GM13977 (cell line): ENCODE measurements around the gene MSI2.

Experiments
- DNase-seq: peaks from one replicate; pipeline ENCODE4 v3.0.0; 2012; ENCODE audit warnings: low spot score
- in situ Hi-C: fragments of 300-500 bp; cut with MboI; formaldehyde crosslinking; loops from one replicate; pipeline ENCODE4 v1.12.0; 2022; ENCODE audit warnings: low sequenced_read_pairs, low pct_unique_long_range_greater_than_20kb, mixed read lengths, inconsistent platforms; ENCODE audit not compliant: unreplicated experiment
- TF ChIP-seq, protein P1 (sequence below): IDR thresholded peaks from 2 replicates; pipeline ENCODE4 v1.5.1; 2012; ENCODE audit warnings: mild to moderate bottlenecking, control low read depth; ENCODE audit not compliant: insufficient read depth; ENCODE audit errors: extremely low read depth, missing control alignments

Gene MSI2

DNA sequence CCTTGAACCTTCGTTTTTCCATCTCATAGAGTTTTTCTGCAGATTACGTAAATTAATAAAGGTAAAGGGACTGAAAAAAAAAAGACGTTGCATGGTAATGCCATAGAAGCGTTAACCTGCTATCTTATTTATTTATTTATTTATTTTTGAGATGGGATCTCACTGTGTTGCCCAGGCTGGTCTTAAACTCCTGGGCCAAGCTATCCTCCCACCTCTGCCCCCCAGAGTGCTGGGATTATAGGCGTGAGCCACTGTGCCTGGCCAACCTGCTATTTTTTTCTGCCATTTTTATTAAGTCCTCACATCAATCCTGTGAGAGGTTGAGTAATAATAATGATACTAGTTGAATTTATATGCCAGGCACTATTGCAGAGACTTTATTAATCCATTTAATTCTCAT is 7.9 kb downstream of the MSI2 start:
- in situ Hi-C loops: no loop called here
- TF ChIP-seq, protein P1, sequence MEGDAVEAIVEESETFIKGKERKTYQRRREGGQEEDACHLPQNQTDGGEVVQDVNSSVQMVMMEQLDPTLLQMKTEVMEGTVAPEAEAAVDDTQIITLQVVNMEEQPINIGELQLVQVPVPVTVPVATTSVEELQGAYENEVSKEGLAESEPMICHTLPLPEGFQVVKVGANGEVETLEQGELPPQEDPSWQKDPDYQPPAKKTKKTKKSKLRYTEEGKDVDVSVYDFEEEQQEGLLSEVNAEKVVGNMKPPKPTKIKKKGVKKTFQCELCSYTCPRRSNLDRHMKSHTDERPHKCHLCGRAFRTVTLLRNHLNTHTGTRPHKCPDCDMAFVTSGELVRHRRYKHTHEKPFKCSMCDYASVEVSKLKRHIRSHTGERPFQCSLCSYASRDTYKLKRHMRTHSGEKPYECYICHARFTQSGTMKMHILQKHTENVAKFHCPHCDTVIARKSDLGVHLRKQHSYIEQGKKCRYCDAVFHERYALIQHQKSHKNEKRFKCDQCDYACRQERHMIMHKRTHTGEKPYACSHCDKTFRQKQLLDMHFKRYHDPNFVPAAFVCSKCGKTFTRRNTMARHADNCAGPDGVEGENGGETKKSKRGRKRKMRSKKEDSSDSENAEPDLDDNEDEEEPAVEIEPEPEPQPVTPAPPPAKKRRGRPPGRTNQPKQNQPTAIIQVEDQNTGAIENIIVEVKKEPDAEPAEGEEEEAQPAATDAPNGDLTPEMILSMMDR: no peak
- DNase-seq: no peak

DNA sequence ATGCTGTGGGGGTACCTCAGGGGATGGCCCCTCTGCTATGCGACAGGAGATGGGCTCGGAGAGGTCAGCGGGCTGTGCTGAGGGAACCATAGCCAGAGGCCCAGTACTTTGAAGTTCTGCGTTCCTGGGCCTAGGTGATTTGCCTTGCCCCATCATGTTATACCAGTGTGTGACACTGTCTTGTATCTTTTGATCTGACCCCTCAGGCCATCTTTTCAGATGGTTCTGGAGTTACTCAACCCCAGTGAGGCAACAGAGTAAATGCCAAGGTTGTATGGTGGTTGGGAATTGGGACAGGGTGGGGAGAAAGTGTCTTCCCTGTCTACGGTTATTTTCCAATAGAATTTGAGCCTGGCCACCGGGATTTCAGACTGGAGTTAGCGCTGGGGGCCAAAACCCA is 8.5 kb downstream of the MSI2 start:
- in situ Hi-C loops: no loop called here
- DNase-seq: no peak
- TF ChIP-seq, protein P1: no peak

DNA sequence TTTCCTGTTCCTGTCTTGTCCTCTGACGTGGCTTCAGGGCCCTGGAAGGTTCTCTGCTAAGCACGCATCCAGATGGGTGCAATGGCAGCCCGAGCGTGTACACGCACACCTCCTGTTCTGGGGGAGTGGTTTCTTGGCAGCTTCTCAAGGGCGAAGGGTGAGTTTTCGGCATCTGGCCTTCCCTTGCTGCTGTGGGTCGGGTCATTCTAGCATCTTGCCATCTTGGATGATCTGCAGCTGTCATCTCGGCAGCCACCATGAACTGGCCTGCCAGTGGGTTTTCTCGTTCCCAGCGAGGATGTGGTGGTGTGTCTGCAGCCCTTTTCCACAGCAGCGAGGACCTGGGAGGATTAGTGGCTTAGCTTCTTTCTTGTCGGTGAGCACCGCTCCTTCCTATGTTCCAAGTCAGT is 10.6 kb downstream of the MSI2 start:
- TF ChIP-seq, protein P1: no peak
- in situ Hi-C loops: no loop called here
- DNase-seq: no peak

DNA sequence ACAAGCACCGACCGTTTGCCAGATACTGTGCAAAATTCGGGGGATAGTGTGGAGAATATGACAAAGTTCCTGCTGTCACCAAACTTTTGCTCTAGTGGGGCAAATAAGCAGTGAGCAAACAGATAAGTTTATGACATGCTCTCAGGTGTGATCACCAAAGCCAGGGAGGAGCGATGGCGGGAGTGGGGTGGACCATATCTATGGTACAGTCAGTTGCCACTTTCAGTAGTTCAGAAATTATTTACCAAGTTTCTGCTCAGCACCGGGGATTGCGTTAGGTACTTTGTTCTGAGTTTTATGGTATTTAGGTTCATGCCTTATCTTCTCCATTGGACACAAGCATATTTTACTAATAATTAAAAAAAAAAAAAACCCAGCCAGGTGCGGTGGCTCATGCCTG is 11.9 kb downstream of the MSI2 start:
- in situ Hi-C loops: no loop called here
- TF ChIP-seq, protein P1: no peak
- DNase-seq: no peak

DNA sequence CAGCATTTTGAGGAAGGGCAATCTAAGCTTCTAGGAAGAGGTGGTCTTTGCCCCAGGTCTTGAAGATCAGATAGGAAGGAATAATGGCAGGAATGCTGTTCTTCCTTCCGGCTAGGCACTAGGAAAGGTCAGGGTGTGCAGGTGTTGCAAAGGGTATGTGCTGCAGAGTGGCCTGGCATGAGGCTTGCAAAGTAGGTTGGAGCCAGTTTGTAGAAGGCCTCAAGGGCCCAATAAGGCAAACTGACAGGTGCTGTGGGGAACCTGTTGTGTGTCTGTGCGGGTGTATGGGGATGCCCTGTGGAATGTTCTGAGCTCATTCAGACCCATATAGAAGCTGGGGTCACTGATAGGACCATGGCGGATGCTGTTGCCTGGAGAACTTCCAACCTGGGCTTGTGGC is 12.7 kb downstream of the MSI2 start:
- in situ Hi-C loops: no loop called here
- no peak for DNase-seq
- TF ChIP-seq, protein P1: no peak

DNA sequence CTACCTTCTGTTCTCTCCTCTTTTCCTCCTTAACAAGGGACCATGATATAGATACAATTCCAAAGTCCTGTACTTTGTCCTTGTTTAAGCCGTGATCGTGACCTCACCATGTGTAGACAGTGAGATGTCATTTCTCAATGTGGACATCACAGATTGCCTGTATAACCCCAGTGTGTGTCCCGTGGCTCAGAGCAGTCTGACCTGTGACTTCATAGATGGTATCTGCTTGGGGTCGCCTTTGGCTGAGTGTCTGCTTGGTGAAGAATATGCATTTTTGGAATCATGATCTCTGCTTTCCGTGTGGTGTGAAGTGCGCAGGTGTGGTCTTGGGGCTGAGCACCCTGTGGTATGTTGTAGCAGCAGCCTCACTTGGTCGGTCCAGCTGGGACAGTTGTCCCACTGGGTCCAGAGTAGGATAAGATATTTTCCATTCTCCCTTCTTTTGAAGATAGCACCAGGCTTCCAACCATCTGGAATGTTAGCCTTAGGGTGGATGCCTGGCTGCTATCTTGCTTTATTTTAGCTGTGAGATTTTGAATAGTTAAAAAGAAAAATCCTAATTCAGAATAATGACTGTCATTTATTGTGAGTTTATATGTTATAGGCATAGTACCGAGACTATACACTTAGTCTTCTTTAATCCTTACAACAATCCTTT is 13.4 kb downstream of the MSI2 start:
- in situ Hi-C loops: no loop called here
- TF ChIP-seq, protein P1: no peak
- no peak for DNase-seq
